SKM-1 (cell line): ENCODE data around the gene ABCA3.

ENCODE experiments used
- DNase-seq: peaks from one replicate; lab custom pipeline; 2025; ENCODE audit not compliant: unreplicated experiment; lab: John Stamatoyannopoulos, UW

Gene ABCA3

DNA sequence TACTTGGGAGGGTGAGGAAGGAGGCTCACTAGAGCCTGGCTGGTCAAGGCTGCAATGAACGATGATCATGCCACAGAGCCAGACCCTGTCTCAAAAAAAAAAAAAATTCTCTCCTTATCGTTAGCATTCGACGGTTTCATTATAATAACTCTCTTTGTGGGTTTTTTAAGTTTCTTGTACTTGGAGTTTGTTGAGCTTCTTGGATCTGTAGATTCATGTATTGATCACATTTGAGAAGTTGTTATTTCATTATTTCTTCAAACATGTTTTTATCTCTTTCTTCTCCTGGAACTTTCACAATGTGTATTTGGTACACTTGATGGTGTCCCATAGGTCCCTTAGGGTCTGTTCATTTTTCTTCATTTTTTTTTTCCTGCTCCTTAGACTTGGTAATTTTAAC, 16.8 kb upstream of the ABCA3 start:
- no peak for DNase-seq

DNA sequence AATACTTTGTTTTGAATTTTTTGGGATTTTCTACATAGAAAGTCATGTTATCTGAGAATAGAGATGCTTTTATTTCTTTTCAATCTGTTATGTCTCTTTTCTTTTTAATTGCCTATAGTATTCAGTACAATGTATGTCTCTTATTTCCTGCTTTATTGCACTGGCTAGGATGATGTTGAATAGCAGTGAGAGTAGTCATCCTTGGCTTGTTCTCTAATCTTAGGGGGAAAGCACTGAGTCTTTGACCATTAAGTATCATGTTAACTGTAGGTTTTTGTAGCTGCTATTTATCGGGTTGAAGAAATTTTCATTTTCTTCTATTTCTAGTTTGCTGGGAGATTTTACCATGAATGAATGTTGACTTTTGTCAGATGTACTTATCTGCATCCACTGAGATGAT, 10.0 kb upstream of the ABCA3 start:
- no peak for DNase-seq

DNA sequence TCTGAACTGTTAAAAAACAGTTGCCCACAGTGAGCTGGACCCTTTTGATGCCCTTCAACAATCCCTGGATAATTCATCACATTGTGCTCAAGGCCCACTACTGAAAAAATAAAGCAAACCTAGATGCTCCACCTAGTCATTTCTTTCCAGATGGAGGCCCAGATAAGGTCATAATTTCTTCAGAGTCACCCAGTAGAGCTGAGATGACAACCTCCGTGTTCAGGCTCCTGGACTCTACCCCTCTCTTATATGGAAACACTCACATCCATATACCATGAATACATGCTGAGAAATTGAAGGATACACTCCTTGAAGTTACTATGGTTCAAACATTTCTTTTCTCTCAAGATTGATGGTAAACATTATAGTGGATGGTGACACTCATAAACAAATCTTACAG, 2.7 kb upstream of the ABCA3 start:
- DNase-seq, result no peak

DNA sequence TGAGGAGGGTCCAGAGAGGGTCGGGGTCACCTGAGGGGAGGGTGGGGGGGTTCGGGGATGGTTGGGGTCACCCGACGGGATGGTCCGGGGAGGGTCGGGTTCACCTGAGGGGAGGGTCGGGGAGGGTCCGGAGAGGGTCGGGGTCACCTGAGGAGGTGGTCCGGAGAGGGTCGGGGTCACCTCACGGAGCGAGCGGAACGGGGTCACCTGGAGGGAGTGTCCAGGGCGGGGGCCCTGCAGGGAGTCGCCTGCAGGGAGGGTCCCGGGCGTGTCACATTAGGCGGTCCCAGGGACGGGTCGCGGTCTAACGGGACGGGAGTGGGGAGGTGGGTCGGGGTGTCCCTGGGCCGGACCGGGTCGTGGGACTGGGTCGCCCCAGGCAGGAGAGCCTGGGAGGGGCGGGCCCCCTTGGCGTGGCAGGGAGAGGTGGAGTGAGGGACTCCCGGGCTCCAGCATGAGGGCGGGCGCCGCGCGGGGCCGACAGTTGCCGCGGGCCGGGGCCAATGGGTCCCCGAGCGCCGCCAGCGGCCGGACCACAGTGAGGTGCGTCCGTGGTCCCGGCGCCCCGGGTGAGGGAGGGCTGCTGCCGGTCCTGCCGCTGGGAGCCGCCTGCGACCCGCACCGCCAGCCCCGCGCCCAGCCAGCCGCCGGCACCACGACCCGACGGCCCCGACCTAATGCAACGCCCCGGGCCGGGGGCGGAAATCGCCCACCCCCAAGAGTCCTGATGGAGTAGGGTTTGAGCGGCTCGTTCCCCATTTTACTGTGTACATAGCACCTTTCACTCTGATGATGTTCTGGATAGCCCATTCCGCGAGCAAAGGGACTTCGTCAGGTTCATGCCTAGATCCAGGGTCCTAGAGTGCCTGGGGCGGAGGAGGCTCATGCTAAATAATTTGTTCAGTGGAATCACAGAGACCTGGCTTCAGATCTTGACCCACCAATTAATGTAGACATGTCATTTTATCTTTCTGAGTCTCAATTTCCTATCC, 1.2 kb upstream of the ABCA3 start:
- no peak for DNase-seq

DNA sequence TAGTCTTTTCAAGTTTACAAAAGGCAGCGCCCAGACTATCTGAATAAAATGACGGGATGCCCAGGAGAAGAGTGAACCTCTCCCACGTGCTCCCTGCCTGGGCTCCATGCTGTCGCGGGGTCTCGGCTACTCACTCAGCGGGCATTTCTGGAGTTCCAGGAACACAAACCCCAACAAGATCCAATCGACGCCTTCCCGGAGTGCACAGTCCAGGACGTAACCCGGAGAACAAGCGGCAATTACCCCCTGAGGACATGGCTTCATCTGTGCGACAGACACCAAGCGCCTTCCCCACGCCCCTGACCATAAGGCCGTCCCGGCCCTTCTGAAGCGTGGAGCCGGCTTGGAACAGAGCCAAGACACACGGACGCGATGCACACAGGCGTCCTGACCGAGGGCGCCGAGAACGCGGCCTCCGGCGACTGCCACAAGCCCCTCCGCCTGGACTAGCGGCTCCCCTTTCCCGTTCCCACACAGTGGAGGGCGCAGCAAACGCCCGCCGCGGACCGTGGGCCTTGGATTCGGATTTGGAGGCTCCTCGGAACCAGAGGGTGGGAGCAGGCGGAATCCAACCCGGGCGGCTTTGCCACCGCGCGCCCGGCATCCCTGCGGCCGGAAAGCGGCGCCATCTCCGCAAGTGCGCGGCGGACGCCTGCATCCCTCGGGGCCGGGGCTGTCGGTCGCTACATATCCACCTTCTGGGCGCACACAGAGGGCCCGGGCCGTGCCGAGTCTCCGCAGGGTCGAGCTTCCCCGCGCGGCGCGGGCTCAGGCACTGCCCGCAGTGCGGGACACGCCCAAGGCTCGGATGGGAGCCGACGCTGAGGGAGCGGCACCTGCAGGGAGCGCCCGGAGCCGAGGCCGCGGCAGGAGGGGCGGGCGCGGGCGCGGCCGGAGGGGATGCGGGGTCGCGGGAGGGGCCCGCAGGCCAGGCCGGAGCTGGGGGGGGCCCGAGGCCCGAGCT, 725 bp downstream of the ABCA3 start:
- DNase-seq, result no peak

DNA sequence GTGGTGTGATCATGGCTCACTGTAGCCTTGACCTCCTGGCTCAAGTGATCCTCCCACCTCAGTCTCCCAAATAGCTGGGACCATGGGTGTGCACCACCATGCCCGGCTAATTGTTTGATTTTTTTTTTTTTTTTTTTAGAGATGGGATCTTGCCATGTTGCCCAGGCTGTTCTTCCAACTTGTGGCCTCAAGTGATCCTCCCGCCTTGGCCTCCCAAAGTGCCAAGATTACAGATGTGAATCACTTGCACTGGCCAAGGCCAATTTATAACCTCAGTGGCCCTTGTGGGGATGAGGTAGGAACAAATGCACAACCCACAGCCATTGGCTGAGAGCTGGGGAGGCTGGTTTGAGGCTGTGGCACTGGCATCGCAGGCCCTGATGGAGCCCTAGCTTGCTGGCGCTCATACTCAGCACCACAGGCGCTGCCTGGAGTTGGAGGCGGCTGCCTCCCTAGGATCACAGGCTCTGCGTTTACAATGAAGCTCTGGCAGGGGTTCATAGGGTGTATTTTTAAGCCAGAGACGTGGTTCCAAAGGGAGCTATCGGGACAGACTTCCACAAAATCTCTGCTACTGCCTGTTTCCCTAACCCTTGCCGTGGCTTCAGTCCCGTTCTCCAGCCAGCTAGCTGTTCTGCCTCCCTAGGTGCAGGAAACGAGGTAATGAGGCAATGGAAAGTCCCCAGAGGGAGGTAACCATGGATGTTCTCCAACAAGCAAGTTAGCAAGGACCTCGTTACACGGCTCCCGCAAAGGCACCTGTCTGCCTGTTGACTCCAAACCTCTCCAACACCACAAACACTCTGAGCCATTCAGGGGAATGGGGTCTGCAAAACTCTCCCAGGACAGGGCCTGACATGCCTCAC, 2.9 kb downstream of the ABCA3 start:
- DNase-seq, result no peak

DNA sequence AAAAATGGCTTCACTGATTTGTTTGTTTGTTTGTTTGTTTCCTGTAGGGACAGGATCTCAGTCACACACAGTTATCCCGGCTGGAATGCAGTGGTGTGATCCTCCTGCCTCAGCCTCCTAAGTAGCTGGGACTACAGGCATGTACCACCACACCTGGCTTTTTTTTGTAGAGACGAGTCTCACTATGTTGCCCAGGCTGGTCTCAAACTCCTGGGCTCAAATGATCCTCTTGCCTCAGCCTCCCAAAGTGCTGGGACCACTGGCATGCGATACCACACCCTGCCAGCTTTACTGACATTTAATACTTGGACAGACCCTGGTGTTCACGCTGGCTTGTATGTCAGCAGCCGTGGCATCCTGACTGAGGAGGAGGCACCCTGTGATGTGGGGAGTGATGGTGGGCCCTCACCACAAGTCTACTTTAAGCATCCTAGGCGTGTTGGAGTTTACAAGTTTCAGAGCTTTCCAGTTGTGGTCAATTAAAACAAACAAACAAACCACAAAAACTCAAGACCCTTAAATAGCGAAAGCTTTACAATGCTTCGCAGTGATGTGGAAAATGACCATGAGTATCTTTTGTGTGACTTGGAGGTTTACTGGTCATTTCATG, 5.1 kb downstream of the ABCA3 start:
- no peak for DNase-seq

DNA sequence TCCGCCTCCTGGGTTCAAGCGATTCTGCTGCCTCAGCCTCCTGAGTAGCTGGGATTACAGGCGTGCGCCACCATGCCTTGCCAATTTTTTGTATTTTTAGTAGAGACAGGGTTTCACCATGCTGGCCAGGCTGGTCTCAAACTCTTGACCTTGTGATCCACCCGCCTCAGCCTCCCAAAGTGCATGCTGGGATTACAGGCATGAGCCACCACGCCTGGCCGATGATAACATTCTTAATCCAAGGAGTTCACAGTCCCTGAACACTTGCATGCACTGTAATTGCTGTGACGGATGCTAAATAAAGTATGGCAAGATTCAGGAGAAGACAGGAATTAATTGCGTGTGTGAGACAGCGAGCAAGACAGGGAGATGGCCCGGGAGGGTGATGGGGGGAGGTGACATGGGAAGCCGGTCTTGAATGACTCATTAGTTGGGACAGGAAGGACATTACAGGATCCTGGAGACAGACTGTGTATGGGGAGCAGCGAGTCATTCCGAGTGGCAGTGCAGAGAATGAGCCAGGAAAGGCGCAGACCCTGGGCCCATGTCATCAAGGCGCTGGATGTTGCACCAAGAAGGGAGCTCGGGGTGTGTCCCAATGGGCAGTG, 6.7 kb downstream of the ABCA3 start:
- no peak for DNase-seq

DNA sequence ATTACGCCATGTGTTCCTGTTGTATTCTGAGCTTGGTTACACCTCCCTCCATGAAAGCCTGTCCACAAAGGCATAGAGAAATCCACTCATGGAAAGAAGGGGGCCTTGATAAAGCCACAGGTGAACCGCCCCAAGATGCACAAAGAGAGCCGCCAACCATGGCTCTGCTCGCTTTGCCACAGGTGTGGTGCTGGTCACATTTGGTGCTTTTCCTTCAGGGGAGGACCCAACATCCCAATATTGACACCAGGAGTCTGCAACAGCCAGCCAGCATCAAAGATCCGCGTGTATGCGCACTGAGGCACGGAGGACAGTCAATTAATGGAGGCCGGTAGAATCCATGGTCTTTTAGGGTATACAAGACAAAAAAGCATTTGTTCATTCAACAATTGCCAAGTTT, 7.3 kb downstream of the ABCA3 start:
- no peak for DNase-seq

DNA sequence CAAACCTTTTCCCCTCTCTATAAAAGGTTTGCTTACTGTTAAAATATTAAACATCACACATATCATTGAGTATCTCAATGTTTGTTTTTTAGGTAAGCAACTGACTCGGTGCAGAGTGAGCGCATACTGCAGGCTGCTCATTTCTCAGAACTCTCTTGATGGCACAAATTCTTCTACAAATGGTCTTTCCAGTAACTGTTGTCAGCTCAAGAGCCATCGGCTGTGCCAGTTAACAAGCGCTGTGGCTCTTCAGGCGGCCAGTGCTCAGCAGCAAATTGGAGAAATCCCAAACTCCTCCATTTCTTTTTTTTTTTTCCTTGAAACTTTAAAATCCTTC, 8.6 kb downstream of the ABCA3 start:
- no peak for DNase-seq

DNA sequence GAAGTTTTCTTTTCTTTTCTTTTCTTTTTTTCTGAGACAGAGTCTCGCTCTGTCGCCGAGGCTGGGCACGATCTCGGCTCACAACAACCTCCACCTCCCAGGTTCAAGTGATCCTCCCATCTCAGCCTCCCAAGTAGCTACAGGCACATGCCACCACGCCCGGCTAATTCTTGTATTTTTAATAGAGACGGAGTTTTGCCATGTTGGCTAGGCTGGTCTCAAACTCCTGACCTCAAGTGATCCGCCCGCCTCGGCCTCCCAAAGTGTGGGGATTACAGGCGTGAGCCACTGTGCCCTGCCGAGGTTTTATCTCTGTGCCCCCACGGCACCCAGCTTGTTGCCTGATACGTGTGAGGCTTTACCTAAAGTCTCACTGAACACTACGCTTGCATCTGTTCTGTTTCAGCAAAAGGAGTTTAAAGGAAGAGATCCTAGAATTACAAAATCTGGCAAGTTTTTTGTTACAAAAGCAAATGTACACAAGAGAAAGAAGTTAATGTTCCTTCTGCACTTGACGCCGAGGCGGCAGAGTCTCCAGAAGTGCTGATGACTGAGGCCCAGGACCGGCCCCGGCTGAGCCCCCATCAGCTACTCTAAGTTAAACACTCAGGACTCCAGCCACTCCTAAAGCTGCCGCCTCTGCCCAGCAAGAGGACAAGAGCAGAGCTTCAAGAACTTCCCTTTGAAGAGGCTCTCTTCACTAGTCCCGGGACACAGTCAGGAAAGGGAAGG, 9.2 kb downstream of the ABCA3 start:
- no peak for DNase-seq

DNA sequence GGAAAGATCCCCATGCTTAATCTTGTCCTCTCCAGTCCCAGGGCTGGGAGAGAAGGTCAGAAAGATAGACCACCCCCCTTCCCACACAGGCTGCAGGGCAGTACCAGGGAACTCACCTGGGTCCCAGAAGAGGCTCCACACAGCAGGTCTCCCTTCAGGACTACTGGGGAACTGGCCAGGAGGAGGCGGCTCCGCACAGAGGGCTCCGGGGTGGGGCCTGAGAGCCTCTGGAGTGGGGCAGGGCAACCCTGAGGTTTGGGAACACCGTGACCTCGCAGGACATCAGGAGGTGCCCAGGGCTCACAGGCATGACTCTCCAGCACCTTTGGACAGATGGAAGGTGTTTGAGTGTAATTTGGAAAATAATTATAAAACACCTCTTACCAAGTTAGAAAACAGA, 11.0 kb downstream of the ABCA3 start:
- DNase-seq, result no peak

DNA sequence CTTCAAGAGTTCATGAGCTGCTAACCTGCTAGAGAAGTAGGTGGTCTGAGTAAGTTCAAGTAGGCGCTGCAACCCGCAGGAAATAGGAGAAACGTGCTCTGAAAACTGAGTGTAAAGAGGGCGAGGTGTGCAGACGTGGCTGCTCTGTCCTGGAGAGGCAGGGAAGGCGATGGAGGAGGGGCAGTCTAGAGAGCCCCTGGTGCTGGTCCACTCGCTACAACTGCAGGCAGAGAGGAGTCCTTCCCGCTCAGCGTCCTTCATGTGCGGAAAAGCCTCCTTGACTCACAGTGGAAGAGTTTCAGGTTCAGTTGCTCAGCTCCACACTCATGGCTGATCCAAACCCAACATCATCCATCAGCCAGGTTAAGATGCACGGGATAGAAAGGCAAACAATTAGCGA, 12.1 kb downstream of the ABCA3 start:
- DNase-seq, result no peak

DNA sequence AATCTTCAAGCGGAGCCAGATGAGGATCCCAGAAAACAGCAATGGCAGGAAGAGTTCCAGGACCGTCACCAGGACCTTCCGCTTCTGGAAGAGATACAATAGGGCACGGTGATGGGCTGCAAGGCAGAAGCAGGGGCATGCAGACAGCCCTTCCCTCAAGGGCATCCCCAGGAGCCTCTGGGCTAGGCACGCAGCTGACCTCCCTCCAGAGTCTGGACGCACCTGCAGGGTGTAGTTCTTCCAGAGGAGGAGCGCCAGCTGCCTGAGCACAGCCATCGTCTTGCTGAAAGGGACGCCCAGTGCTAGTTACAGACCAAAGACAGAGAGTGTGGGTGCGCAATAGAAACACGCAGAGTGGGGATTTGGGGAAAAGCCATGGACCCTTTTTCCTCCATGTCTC, 14.3 kb downstream of the ABCA3 start:
- no peak for DNase-seq

DNA sequence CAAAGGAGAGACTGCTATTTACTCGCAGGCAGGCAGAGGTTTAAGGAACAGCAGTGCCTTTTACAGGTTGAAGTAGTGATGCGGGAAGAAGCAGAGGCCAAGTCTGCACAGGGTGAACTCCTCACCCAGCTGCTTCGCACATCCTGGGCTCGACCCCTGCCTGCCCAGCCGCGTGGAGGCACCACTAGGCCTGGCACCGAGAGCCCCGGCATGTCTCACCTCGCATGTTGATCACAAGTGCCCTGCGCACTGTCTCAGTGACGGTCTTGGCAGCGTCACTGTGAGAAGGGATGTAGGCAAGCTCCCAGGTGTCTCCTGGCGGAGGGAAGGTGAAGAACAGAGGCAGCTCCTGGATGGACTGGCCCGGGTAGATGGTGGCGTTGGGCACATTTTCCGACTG, 14.7 kb downstream of the ABCA3 start:
- no peak for DNase-seq

DNA sequence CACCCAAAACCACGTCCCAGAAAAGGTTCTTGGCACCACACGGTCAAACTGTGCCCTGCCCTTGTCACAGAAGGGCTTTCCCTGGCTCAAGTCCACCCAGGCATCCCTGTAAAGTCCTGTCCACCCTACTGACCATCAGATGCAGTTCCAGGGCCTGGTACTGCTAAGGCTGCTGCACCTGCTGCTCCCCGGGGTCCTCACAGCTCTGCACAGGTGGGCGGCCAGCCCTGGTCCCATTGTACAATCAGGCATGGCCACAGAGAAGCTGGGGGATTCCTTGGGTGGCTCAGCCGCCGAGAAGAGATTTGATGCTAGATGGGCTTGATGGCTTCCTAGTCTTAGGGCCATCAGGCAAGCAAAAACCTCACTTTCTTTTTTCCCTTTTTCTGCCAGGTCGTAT, 15.3 kb downstream of the ABCA3 start:
- DNase-seq, result no peak

DNA sequence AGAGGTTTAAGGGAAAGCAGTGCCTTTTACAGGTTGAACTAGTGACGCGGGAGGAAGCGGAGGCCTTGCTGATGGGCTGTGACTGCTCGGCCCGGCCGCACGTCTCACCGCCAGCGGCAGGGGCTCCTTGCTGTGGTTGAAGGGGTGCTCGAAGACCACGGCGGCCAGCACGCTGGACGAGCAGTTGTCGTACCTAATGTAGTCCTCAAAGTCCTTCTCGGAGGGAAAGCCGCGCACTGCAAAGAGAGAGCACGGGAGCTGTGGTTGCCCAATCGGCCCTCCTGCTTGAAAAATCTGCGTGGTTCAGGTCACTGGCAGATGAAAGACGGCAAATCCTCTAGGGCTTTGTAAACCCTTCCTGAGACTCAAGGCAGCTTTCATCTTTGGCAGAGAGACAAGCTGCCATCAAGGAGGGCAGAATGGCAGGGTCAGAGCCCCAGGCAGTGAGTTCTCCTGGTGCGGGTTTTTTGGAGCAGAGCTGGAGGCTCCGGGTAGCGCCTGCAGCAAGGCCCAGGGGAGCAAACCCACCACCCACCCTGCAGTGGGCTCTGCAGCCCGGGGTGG, 16.1 kb downstream of the ABCA3 start:
- no peak for DNase-seq

DNA sequence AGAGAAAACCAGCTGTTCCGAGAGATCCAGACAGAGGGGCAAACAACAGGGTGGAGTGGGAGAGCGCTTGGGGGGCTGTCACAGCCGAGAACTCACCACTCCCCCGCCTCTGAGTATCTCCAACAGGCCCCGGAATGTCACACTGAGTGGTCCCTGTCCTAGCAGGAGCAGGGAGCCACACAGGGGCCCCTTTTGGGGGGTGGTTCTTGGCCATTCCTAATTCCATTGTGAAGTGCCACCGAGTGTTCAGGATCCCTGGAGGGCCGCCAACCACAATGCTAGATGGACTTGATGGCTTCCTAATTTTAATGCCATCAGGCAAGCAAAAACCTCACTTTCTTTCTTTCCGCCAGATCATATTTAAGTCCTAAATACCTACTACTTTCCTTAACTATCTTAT, 16.8 kb downstream of the ABCA3 start:
- DNase-seq, result no peak

DNA sequence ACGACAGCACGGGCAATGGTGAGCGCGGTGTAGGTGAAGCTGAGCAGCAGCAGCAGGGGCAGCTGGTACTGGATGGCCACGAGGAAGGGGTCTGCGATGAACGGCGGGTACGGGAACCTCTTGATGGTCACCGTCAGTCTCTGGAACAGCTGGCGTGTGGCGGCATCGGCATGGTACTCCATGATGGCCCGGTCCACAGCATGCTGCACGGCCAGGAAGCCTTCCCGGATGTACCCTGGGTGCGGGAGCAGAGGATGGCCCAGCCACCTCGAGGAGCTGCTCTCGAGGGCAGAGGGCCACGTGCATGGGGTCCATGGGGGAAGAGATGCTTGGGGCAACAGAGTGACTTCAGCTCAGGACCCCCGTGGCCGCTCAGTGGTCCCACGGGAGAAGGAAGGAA, 20.9 kb downstream of the ABCA3 start:
- DNase-seq, result no peak
